ENCODE measurements around the gene RFXAP. TPM values are rescaled to one million over a fixed set of nuclear protein-coding genes. Genes with fewer than 3 reads are reported as not detected.

Gene RFXAP, protein sequence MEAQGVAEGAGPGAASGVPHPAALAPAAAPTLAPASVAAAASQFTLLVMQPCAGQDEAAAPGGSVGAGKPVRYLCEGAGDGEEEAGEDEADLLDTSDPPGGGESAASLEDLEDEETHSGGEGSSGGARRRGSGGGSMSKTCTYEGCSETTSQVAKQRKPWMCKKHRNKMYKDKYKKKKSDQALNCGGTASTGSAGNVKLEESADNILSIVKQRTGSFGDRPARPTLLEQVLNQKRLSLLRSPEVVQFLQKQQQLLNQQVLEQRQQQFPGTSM
- total RNA-seq (ENCODE audit: unreplicated experiment), result 6.3 TPM
- long read RNA-seq, partial matches to known transcripts, result 0 of 2 reads
- long read RNA-seq, other reads (novel, unspliced or antisense), result 0 of 2 reads

DNA sequence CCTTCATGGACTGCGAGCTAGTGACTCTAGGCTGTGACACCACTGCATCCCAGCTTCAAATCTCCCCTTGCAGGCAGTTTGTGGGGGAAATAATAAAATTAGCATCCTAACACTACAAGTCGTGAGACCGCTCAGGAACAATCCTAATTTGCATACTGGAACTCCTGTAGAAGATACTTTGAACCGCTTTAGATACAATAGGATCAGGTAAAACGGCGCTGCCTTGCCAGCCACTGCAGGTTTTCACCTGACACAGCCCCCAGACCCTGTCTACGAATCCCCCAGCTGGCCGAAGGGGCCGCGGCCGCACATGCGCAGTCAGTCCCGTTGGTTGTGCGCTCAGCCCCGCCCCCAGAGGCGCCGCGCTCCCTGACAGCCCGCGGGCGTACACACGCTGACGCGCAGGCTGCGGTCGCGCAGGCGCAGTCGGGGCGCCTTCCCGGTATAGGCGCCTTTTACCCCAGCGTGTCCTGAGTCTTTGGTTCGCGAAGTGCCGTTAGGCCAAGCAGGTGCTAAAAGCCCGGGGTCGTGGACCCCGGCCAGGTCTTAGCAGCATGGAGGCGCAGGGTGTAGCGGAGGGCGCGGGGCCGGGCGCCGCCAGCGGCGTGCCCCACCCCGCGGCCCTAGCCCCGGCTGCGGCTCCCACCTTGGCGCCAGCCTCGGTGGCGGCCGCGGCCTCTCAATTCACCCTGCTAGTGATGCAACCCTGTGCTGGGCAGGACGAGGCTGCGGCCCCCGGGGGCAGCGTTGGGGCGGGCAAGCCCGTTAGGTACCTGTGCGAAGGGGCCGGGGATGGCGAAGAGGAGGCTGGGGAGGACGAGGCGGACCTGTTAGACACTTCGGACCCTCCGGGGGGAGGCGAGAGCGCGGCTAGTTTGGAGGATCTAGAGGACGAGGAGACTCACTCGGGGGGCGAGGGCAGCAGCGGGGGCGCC, at the start of gene RFXAP:
RFXAP (plus strand) TSS at position 419 of the 935 bp plus-strand sequence; CDS start at position 555, 136 bp downstream.
- TF ChIP-seq, protein P1, sequence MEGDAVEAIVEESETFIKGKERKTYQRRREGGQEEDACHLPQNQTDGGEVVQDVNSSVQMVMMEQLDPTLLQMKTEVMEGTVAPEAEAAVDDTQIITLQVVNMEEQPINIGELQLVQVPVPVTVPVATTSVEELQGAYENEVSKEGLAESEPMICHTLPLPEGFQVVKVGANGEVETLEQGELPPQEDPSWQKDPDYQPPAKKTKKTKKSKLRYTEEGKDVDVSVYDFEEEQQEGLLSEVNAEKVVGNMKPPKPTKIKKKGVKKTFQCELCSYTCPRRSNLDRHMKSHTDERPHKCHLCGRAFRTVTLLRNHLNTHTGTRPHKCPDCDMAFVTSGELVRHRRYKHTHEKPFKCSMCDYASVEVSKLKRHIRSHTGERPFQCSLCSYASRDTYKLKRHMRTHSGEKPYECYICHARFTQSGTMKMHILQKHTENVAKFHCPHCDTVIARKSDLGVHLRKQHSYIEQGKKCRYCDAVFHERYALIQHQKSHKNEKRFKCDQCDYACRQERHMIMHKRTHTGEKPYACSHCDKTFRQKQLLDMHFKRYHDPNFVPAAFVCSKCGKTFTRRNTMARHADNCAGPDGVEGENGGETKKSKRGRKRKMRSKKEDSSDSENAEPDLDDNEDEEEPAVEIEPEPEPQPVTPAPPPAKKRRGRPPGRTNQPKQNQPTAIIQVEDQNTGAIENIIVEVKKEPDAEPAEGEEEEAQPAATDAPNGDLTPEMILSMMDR (IDR thresholded peaks at IDR 0.05; ENCODE audit: unreplicated experiment), result no peak
- Mint-ChIP-seq H3K9me3 (ENCODE audit: unreplicated experiment) (no peaks in the 10 kb centered on the region), H3K4me1 (ENCODE audit: unreplicated experiment) (peaks cover 18% of the 10 kb centered on the region), H3K27ac (ENCODE audit: unreplicated experiment) (peak within 1 kb of the TSS; percentile 15), H3K4me3 (ENCODE audit: unreplicated experiment) (peak within 1 kb of the TSS; percentile 92), H3K36me3 (ENCODE audit: low read depth, unreplicated experiment) (no peaks in the 10 kb centered on the region), H3K27me3 (ENCODE audit: unreplicated experiment) (no peaks in the 10 kb centered on the region)
- DNase-seq (ENCODE audit: low spot score), result peak; percentile 94

DNA sequence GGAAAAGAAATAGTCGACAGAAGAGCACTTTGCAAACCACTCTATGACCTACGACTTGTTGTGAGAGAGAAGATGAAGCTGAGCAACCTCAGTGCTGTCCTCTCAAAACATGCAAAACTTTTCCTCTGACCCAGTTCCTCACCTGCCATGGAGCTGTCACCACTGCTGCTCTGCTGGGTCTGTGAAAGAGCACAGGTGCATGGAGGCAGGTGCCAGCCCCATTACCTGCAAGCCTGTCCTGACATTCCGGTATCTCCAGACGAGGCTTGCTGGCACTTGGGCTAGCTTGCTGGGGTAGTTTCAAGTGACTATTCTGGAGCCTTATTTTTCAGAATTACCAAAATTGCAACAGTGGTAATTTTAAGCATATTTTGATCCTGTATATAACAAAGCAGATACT, 49.5 kb upstream of the RFXAP start:
- DNase-seq (ENCODE audit: low spot score), result no peak
- Mint-ChIP-seq H3K36me3 (ENCODE audit: low read depth, unreplicated experiment) (no peaks in the 10 kb centered on the region), H3K4me3 (ENCODE audit: unreplicated experiment) (no peak overlapping the region), H3K27ac (ENCODE audit: unreplicated experiment) (no peak overlapping the region), H3K27me3 (ENCODE audit: unreplicated experiment) (no peaks in the 10 kb centered on the region), H3K9me3 (ENCODE audit: unreplicated experiment) (no peaks in the 10 kb centered on the region), H3K4me1 (ENCODE audit: unreplicated experiment) (no peaks in the 10 kb centered on the region)
- TF ChIP-seq, protein P1 (IDR thresholded peaks at IDR 0.05; ENCODE audit: unreplicated experiment), result no peak

DNA sequence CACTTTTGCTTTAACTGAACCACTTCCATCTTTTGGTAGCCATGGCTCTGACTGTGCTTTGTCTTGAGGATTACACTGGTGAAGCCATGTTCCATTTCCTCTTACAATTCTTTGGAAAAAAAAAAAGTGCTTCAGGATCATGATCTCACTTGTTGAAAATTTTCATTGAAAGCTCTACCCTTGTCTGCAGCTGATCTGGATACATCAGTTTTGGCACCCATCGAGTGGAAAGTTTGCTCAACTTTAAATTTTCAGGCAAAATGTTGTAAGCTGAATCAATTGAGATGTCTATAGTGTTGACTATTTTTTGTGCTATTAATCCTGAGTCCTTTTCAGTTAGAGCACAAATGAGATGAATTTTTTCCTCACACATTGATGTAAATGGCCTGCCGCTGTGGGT, 48.3 kb upstream of the RFXAP start:
- no peak overlapping the region for H3K4me3 Mint-ChIP-seq (ENCODE audit: unreplicated experiment)
- DNase-seq (ENCODE audit: low spot score), result no peak
- H3K4me1 Mint-ChIP-seq (ENCODE audit: unreplicated experiment), result peaks cover 6% of the 10 kb centered on the region
- TF ChIP-seq, protein P1 (IDR thresholded peaks at IDR 0.05; ENCODE audit: unreplicated experiment), result no peak
- H3K27me3 Mint-ChIP-seq (ENCODE audit: unreplicated experiment), result no peaks in the 10 kb centered on the region
- H3K36me3 Mint-ChIP-seq (ENCODE audit: low read depth, unreplicated experiment), result no peaks in the 10 kb centered on the region
- no peaks in the 10 kb centered on the region for H3K9me3 Mint-ChIP-seq (ENCODE audit: unreplicated experiment)
- H3K27ac Mint-ChIP-seq (ENCODE audit: unreplicated experiment), result no peak overlapping the region

DNA sequence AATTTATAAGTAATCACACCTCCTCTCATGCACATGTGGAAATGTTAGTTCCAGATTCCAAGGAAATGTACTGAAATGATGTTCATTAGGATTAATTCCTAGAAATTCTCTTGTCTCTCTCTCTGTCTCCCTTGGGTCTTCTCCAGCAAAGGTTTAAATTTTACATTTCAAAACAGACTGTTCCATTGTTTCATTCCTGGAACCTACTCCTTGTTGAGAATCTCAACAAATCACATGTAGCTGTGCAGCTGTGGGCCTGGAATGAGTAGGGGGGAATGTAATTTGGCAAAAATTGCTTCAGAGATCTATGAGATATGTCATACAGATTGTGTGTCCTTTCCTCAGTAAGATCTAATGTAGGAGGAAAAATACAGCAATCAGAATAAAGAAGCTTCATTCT, 46.2 kb upstream of the RFXAP start:
- TF ChIP-seq, protein P1 (IDR thresholded peaks at IDR 0.05; ENCODE audit: unreplicated experiment), result no peak
- peaks cover 3% of the 10 kb centered on the region for H3K27me3 Mint-ChIP-seq (ENCODE audit: unreplicated experiment)
- H3K9me3 Mint-ChIP-seq (ENCODE audit: unreplicated experiment), result no peaks in the 10 kb centered on the region
- no peak for DNase-seq (ENCODE audit: low spot score)
- no peak overlapping the region for H3K27ac Mint-ChIP-seq (ENCODE audit: unreplicated experiment)
- H3K36me3 Mint-ChIP-seq (ENCODE audit: low read depth, unreplicated experiment), result no peaks in the 10 kb centered on the region
- H3K4me1 Mint-ChIP-seq (ENCODE audit: unreplicated experiment), result peaks cover 6% of the 10 kb centered on the region
- H3K4me3 Mint-ChIP-seq (ENCODE audit: unreplicated experiment), result no peak overlapping the region

Data from endothelial cell (in vitro differentiated cells).